ENCODE measurements around the gene STRN3.

DNA sequence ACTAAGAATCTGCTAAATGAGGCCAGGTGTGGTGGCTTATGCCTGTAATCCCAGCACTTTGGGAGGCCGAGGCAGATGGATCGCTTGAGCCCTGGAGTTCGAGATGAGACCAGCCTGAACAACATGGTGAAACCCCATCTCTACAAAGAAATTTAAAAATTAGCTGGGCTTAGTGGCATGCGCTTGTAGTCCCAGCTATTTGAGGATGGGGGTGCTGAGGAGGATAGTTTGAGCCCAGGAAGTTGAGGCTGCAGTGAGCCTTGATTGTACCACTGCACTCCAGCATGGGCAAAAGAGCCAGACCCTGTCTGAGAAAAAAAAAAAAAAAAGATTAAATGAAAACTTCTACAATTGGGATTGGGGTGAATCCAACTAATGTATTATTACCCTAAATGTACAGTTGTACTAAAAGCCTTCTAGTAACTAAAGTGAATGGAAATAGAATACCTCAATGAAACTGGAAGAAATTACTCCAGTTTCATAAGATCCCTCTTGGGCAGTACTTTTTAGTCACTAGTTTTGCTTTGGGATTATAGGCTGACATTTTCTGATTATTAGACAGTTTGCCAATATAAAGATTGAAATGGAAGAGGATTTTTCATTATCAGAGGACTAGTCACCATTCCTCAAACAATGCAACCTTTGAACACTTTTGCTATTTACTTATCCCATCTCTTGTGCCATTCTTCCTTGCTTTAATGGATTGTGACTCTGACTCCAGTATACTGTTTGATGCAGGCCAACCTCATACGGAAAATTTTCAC lies 137.5 kb downstream of the STRN3 start:
- no peak for TF ChIP-seq TAF1 (IDR thresholded peaks at IDR 0.05; ENCODE audit: low read depth, low read length)
- TF ChIP-seq POLR2A (IDR thresholded peaks at IDR 0.05; ENCODE audit: low read depth, low read length), result no peak
- TF ChIP-seq POLR2AphosphoS5 (IDR thresholded peaks at IDR 0.05; ENCODE audit: low read depth, low read length), result no peak

Measured in GM12891 (cell line).